ENCODE measurements around the gene TNS3.
A peak's percentile ranks its signal among the peaks of the same experiment; 100 is the strongest.

The TNS3 gene

GRCh38 chr7:47507522-47507921 lies 74.4 kb downstream of the TNS3 start:
- no peak for DNase-seq (ENCODE audit: low read depth, low spot score)

GRCh38 chr7:47506382-47507339 lies 75.2 kb downstream of the TNS3 start:
- peak; percentile 93 for DNase-seq (ENCODE audit: low read depth, low spot score)

DNA sequence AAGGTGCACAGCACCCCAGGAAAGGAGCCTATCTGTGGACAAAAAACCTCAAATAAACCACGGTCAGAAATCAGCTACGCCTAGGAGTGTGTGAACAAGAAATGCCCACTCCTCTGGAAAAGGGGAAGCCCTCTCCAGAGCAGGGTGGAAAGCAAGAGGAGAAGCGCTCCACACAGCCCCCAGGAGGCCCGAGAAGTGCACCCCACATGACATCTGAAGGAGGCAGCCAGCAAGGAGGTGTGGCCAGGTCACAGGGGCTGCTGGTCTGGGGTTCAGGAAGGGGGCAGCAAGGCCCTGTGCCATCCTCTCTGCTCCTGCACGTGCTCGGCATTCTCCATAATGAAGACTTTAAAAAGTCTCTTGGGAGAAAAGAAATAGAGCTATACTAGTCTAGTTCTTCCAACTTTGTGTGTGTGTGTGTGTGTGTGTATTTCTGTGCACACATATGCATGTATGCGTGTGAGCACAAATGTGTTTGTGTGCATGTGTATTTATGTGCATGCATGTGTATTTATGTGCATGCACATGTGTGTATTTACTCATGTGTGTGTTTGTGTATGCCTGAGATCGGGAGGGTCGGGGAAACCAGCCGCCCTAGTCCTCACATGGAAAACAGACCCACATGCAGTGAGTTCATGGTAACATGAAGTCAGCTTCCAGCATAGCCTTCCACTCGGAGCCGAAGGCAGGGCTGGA lies 76.5 kb downstream of the TNS3 start:
- DNase-seq (ENCODE audit: low read depth, low spot score), result no peak

DNA sequence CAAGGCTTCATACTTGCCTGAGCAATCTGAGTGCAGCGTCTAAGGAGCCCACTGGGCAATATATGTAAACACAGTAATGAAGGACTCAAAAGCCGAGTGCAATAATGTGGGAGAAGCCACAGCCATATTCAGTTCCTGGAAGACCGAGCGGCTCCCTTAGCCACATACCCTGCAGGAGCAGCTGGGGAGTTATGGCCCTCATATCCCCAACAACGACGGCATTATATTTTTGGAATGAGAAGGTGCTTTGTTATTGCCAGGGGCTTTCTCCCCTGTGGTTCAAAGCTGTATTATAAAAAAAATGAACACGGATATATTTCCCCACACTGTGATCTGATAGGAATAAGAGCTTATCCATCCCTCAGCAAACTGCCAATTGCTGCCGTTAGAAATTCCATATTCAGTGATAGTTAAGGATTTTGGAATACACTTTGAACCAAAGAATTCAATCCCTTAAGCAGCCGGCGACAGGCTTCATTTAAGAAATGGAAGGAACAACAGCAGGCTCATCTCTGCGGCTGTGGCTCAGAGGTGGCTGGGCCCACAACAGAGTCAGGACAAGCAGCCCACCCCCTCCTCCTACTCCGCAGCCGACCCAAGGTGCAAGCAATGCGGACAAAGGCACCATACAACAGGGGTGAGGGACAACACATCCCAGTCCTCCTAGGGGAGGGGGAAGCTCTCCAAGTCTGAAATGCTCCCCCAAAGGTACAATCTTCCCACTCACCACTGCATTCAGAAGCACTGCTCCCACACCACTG lies 77.2 kb downstream of the TNS3 start:
- no peak for DNase-seq (ENCODE audit: low read depth, low spot score)

DNA sequence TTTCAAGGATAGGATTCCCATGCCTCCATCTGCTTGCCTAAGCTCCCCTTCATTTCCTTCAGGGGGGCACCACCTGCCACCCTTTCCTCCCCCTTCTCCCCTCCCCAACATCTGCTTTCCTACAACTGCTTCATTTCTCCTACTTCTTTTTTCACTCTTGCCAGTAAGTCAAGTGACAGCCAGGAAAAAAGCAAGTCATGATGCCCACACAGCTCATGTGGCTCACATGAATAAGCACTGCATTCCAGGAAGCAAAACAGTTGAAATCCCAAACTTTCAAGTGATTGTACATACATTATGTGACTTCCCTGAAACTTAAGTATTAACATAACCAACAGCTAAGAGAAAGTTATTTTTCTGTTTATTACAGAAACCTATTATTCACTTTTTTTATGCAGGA lies 78.6 kb downstream of the TNS3 start:
- peak; percentile 53 for DNase-seq (ENCODE audit: low read depth, low spot score)

DNA sequence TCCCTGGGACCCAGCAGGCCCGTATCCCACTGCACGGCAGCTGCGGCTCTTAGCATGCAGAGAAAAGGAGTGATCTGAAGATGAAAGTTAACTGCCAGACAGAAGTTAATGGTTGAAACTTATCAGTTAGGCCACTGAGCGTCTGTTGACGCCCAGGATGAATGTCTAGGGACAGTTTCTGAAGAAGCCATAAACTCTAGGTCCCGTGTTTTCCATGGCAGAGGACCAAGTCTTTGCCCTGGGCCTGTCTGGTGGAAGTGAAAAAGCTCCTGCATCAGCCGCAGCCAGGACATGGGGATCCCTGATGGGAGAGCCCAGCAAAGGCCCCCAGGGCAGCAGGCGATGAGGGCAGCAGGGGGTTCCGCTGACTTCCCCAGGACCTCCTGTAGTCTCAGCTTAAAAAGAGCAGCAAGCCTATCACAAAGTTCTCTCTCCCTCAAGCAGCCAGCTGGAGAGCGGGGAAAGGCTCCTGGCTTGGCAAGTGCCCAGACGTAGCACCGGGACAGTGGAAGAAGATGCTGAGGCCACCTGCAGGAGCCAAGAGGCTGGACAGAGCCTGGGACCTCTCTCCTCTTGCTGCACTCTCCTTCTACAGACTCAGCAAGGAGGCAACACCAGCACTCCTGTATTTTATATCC lies 79.6 kb downstream of the TNS3 start:
- no peak for DNase-seq (ENCODE audit: low read depth, low spot score)

- DNase-seq (ENCODE audit: low read depth, low spot score), result peak; percentile 79
Measured at GRCh38 chr7:47501406-47501805, 80.5 kb downstream of the TNS3 start.

DNA sequence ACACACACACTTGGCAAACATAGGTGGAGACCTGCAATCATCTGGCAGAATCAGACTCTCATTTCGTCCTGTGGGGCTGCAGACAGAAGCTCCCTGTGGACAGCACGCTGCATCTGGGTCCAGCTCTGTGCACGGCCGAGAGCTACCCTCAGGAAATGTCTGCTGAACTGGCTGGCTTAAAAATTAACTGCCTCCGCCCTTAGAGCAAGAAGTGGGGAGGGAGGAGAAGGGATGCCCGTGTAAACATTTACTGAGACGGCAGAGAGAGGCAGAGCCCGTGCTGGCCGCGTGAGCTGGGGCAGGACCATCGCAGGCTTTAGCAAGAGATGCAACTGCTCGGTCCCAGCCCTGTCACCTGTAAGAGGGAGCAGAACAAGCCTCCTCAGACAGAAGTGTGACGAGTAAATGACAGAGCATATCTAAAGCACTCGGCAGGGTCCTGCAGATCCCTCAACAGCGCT lies 81.8 kb downstream of the TNS3 start:
- DNase-seq (ENCODE audit: low read depth, low spot score), result no peak

- DNase-seq (ENCODE audit: low read depth, low spot score), result no peak
Measured at GRCh38 chr7:47498229-47499056, 83.5 kb downstream of the TNS3 start.

GRCh38 chr7:47497367-47498096 lies 84.4 kb downstream of the TNS3 start:
- DNase-seq (ENCODE audit: low read depth, low spot score), result no peak

DNA sequence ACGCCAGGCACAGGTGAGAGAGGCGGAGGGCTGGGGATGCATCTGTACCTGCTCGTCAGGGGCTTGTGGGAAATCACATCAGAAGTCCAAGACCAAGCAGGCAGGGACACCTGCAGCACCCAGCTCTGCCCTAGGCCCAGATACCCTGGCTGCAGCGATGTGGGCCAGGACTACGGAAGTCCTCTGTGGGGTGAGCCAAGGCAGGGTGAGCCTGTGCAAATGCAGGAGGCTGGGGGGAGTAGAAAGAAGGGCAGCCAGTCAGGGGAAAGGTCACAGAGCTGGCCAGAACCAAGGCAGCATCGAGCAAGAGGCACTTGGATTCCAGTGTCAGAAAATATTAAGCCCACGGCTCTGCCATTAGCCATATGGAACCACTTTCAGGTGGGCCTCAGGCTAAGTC lies 85.2 kb downstream of the TNS3 start:
- no peak for DNase-seq (ENCODE audit: low read depth, low spot score)

- DNase-seq (ENCODE audit: low read depth, low spot score), result no peak
Measured at GRCh38 chr7:47496056-47496665, 85.8 kb downstream of the TNS3 start.

DNA sequence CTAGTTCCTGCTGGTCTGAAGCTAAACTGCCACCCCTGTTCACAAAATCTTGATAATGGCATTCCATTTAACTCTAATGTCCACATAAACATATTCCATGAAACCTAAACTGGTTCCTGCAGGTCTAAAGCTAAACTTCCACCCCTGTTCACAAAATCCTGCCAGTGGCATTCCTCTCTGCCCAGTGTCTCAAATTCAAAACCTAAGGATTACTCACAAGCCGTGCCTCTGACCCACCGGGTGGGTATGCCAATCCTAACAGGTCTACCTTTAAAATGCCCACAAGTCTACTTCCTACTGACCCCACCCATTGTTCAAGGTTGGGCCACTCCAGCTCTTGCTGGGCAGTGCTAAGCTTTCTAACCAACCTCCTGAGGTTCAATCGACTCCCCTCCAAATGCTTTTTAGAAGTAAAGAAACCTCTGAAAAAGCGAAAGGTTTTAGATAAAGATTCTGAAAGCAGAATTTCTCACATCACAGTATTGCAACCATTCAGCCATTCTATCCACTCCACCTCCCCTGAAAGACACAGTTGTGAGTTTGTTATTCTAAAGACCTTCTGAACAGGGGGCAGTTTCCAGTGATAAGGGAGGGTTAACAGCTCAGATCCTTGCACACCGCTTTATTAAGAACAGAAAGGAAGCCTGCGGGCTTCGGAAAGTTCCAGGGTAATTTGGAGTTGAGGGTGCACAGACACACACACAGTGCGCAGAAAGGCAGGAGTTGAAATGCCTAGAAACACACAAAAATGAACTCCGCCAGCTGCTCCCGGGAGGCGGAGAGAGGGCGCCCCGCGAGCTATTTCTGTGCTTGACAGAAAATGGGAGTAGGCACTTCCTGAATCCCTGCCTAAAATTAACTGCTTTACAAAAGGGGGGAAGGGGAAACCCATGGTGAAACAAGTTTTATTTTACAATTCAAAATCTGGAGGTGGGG lies 87.7 kb downstream of the TNS3 start:
- DNase-seq (ENCODE audit: low read depth, low spot score), result peak; percentile 58

GRCh38 chr7:47492716-47493325 lies 89.1 kb downstream of the TNS3 start:
- DNase-seq (ENCODE audit: low read depth, low spot score), result peak; percentile 56

- DNase-seq (ENCODE audit: low read depth, low spot score), result no peak
Measured at GRCh38 chr7:47490501-47491265, 91.2 kb downstream of the TNS3 start.

GRCh38 chr7:47489624-47490023 lies 92.3 kb downstream of the TNS3 start:
- DNase-seq (ENCODE audit: low read depth, low spot score), result no peak

GRCh38 chr7:47488969-47489342 lies 93.0 kb downstream of the TNS3 start:
- peak; percentile 68 for DNase-seq (ENCODE audit: low read depth, low spot score)

All from astrocyte of the hippocampus (primary cell).